Stimulated activated effector memory CD8-positive, alpha-beta T cell treated with anti-CD3 and anti-CD28 coated beads, Interleukin-12 subunit alpha, Interleukin-12 subunit beta, amount 100 ng/mL, for 72 hours (primary cell): Measurements from ENCODE around the gene ENTPD2.

Experiments used
- ATAC-seq: fragments of 150-1000 bp; cut with Tn5 transposase; 2 replicates; pipeline ENCODE4 v1.10.0; 2021
- DNase-seq, 2 donors: peaks; one replicate each; pipeline ENCODE4 v3.0.0; 2021 to 2022; ENCODE audit warnings: low spot score in 2 of 2
- H3K27ac Mint-ChIP-seq: one replicate; pipeline ENCODE4 v1.8.0; 2022; ENCODE audit warnings: mild to moderate bottlenecking, mixed read lengths
- H3K36me3 Mint-ChIP-seq: one replicate; pipeline ENCODE4 v1.8.0; 2022; ENCODE audit warnings: mild to moderate bottlenecking, mixed read lengths
- H3K4me1 Mint-ChIP-seq: one replicate; pipeline ENCODE4 v1.8.0; 2022; ENCODE audit warnings: mixed read lengths
- H3K4me3 Mint-ChIP-seq: one replicate; pipeline ENCODE4 v1.8.0; 2022; ENCODE audit warnings: mild to moderate bottlenecking, mixed read lengths
- H3K9me3 Mint-ChIP-seq: one replicate; pipeline ENCODE4 v1.8.0; 2022; ENCODE audit warnings: mixed read lengths

ENTPD2 gene

DNA sequence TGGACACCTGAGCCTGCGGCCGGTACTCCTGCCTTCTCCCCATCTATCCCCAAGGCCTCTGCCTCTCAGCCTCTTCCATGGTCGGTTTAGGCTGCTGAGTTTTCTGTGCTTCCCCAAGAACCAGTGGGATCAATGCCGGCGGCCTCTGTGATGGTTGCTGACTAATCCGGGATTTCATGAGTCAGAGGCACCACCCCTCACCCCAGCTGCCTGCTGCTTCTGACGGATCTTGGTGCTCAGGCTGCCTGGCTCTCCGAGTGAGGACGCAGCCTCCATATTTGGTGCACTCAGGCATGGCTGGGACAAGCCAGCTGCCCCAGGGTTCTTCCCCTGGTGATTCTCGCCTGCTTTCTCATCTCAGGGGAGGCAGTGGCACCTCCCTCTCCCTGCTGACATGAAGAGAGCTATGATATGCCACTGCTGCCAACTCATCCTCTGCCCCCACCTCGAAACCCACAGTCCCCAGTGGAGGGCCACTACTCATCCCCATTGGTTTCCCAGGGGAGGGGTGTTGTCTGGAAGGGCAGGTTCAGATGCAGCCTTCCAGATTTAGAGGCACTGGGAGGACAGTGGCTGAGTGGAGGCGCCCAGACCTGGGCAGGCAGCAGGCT, 29.6 kb upstream of the ENTPD2 start:
- H3K27ac Mint-ChIP-seq: peak overlapping the region; percentile 64

DNA sequence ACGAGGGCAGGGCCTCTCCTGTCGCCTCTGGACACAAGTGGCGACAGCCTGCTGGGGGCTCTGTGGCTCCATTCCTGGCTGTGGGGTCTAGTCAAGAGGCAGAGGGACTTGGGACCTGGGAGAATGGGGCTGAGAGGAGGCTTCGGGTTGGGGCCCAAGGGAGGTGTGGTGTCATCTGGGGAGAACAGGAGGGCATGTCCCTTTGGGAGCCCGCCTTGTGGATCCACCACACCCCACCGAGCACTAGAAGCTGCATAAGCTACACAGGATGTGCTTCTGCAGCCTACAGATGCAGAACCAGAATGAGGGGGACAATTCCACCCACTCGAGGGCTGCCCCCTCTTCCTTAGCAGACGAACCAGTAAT, 29.0 kb upstream of the ENTPD2 start:
- H3K4me3 Mint-ChIP-seq: no peak overlapping the region
- peaks cover 89% of the 10 kb centered on the region for H3K36me3 Mint-ChIP-seq
- DNase-seq (no peak), ATAC-seq (no peak)
- no peak overlapping the region for H3K27ac Mint-ChIP-seq
- no peaks in the 10 kb centered on the region for H3K9me3 Mint-ChIP-seq
- peaks cover 34% of the 10 kb centered on the region for H3K4me1 Mint-ChIP-seq

More for the DNA sequence above, 29.6 kb upstream of the ENTPD2 start:
- no peaks in the 10 kb centered on the region for H3K9me3 Mint-ChIP-seq
- no peak for DNase-seq
- H3K4me1 Mint-ChIP-seq: peaks cover 40% of the 10 kb centered on the region
- H3K36me3 Mint-ChIP-seq: peaks cover 90% of the 10 kb centered on the region
- H3K4me3 Mint-ChIP-seq: peak overlapping the region; percentile 8
- ATAC-seq: peak; percentile 14

DNA sequence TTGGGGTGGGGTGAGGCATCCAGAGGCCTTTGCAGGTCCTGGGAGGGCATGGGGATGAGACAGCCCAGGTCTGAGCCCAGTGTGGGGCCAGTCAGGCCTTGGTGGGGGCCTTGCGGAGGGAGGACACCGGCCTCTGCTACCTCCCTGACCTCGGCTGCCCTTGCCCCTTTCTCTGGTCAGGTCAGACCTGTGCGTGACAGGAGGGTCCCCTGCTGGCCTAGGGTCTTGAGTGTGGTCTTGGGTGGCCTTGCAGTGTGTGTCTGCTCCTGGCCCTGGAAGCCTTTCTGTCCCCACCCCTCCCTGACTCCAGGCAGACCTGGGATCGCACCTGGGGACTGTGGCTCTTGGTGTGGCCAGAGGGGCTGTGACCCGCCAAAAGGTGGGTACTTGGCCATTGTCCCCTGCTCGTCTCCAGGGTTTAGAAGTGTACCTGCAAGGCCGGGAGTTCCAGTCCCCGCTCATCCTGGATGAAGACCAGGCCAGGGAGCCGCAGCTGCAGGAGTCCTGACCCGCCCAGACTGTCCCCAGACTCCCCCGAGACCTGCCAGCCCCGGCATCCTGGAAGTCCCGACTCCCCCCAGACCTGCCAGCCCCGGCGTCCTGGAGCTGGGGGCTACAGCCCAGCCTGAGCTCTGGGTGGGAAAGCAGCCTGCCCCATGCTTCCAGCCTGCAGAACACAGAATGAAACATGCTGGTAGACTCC, 28.5 kb upstream of the ENTPD2 start:
- H3K27ac Mint-ChIP-seq: no peak overlapping the region
- H3K36me3 Mint-ChIP-seq: peaks cover 84% of the 10 kb centered on the region
- DNase-seq (no peak), ATAC-seq (no peak)
- H3K9me3 Mint-ChIP-seq: no peaks in the 10 kb centered on the region
- no peak overlapping the region for H3K4me3 Mint-ChIP-seq
- peaks cover 29% of the 10 kb centered on the region for H3K4me1 Mint-ChIP-seq

DNA sequence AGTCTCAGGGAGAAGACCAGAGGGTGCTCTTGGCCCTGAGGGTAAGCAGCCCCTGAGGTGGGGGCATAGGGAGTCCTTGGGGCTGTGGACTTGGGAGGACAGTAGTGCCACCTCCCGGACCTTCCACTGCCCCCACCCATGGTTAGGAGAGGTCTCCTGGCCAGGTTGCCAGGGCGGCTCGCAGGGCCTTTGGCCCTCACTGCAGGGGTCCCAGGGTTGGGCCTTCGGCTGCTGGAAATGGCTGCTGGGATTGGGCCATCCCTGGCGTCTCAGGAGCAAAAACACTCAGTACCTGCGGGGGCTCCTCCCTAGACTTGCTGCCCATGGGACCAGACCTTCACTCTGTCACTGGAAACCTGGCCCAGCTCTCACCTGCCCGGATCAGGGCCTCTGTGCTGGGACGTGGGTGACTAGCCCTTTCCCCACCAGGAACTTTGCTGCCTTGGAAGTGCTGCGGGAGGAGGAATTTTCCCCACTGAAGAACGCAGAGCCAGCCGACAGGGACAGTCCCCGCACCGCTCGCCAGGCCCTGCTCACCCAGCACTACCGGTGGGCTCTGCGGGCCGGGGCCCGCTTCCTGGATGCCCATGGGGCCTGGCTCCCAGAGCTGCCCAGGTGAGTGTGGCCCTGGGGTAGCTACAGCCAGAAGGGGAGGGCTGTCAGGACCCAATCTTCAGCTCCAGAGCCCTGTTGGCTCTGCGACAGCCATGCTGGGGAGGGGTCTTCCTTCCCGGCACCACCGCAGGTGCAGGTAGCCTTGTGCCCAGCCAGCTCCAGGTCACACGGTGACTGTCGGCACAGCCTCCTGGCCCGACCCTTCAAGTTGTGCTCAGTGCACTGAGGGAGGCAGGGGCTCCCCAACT, 26.6 kb upstream of the ENTPD2 start:
- Mint-ChIP-seq H3K4me3 (peak overlapping the region; percentile 66), H3K36me3 (peaks cover 68% of the 10 kb centered on the region), H3K4me1 (peaks cover 22% of the 10 kb centered on the region), H3K9me3 (no peaks in the 10 kb centered on the region), H3K27ac (no peak overlapping the region)
- no peak for ATAC-seq
- DNase-seq: no peak

DNA sequence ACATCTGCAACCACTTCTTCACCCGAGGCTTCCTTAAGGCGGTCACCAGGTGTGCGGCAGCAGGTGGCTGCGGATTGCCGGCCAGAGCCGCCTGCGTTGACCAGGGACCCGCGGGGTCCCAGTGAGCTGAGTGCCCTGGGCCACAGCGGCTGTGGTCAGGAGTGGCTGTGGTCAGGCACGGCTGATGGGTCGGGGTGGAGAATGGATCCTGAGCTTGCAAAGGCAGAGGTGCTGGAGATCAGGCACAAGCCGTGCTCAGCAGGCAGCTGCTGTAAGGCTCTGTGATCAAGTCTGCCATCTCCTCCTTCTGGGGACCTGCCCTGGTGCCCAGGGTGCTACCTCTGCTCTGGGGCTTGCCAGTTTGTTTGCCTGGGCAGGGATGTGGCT, 25.5 kb upstream of the ENTPD2 start:
- ATAC-seq (no peak), DNase-seq (no peak)
- Mint-ChIP-seq H3K9me3 (no peaks in the 10 kb centered on the region), H3K27ac (no peak overlapping the region), H3K36me3 (peaks cover 58% of the 10 kb centered on the region), H3K4me3 (peak overlapping the region; percentile 66), H3K4me1 (peaks cover 14% of the 10 kb centered on the region)

DNA sequence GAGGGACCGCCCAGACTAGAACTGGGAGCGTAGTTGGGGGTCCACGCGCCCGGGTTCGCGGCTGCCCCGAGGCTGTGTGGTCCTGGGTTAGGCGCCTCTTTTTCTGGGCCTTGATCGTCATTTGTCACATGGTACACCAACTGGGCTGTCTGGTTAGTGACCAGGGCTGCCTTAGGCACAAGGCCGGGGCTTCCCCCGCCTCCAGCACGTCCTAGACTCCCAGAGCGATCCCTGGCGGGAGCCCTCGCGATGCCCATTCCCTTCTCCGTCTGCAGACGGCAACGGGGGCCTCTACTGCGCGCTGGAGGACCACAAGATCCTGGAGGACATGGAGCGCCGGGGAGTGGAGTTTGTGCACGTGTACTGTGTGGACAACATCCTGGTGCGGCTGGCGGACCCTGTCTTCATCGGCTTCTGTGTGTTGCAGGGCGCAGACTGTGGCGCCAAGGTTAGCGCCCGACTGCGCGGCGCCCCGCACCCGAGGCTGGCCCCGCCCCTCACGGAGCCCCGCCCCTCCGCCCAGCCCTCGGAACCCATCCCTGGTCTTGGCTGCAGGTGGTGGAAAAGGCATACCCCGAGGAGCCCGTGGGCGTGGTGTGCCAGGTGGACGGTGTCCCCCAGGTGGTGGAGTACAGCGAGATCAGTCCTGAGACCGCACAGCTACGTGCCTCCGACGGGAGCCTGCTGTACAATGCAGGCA, 25.0 kb upstream of the ENTPD2 start:
- Mint-ChIP-seq H3K27ac (no peak overlapping the region), H3K36me3 (peaks cover 56% of the 10 kb centered on the region)
- no peak for DNase-seq

DNA sequence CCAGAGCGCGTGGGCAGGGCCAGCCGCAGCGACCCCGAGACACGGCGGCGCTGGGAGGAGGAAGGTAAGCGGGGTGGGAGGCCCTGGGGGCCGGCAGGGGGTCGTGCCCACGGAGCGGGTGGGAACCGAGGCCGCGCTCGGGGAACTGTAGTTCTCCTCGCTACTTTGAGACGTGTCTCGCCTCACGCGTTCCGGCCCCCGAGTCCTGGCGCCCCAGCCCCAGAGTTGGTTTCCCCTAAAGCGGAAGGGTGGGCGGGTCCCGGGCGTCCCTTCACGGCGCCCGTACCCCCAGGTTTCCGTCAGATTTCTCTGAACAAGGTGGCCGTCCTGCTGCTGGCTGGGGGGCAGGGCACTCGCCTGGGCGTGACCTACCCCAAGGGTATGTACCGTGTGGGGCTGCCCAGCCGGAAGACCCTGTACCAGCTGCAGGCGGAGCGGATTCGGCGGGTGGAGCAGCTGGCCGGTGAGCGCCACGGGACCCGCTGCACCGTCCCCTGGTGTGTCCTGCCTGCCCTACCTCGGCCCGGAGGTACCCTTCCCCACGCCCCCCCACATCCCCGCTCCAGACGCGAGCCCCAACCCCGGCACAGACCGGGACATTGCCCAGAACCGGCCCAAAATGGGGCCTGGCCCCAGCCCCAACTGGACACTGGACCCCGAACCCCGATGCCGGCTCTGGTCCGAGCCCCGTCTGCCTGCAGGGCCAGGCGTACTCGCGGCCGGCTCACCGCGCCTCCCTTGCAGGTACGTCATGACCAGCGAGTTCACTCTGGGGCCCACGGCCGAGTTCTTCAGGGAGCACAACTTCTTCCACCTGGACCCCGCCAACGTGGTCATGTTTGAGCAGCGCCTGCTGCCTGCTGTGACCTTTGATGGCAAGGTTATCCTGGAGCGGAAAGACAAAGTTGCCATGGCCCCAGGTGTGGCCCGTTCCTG, 24.2 kb upstream of the ENTPD2 start:
- H3K4me1 Mint-ChIP-seq: peaks cover 4% of the 10 kb centered on the region

More for the DNA sequence above, 25.0 kb upstream of the ENTPD2 start:
- no peak for ATAC-seq
- H3K9me3 Mint-ChIP-seq: no peaks in the 10 kb centered on the region
- H3K4me3 Mint-ChIP-seq: peak overlapping the region; percentile 66
- H3K4me1 Mint-ChIP-seq: peaks cover 12% of the 10 kb centered on the region

DNA sequence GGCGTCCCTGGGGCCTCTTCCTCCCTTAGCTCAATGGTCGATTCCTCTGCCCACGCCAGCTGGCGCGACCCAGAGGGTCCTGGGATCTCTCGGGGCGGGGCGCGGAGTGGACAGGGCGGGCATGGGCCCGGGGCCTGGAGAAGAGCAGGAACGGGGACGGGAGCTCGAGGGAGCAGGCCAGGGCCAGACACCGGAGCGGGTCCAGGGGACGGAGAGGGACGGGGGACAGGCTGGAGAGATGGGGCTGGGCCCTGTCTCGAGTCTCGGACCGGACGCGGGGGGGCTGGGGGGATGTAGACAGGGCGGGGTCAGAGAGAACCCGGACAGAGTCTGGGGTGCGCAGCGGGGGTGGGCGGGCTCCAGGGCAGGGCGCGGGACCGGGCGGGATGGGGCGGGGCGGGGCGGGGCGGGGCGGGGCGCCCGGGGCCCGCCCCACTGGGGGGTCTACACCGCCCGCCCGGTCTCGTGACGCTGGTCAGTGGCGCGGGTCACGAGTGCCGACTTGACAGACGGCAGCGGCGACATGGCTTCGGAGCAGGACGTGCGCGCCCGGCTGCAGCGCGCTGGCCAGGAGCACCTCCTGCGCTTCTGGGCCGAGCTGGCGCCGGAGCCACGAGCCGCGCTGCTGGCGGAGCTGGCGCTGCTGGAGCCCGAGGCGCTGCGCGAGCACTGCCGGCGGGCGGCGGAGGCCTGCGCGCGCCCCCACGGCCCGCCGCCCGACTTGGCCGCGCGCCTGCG, 23.3 kb upstream of the ENTPD2 start, which contains the start of gene UAP1L1:
UAP1L1 (plus strand) TSS at position 508 of the 738 bp plus-strand sequence; CDS start at position 524, 16 bp downstream.
- Mint-ChIP-seq H3K27ac (peak within 1 kb of the TSS; percentile 37), H3K36me3 (peaks cover 39% of the 10 kb centered on the region), H3K4me1 (peaks cover 1% of the 10 kb centered on the region), H3K4me3 (peak within 1 kb of the TSS; percentile 66), H3K9me3 (no peaks in the 10 kb centered on the region)
- peak; percentile 80 for ATAC-seq
- DNase-seq: peak; percentile 58 to 84

More for the DNA sequence above, 24.2 kb upstream of the ENTPD2 start:
- no peak overlapping the region for H3K27ac Mint-ChIP-seq
- DNase-seq: peak in 1 of 2 donors; percentile 76
- no peaks in the 10 kb centered on the region for H3K9me3 Mint-ChIP-seq
- H3K4me3 Mint-ChIP-seq: peak overlapping the region; percentile 66
- peak; percentile 64 for ATAC-seq
- H3K36me3 Mint-ChIP-seq: peaks cover 48% of the 10 kb centered on the region

DNA sequence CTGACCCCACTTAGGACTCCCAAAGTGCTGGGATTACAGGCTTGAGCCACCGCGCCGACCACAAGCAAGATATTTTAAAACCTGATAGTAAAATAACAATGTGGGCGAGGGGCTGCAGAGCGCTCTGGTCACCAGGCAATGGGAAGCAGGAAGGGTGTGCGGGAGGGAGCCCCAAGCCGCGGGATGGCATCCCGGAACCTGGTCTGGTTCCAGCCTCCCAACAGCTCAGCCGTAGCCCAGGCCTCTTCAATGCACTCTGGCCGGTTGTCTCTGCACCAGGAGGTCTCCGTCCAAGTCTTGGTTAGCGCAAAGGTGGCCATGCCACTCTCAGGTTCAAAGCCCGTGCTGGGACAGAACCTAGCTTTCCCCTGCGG, 22.8 kb upstream of the ENTPD2 start:
- no peak for ATAC-seq
- Mint-ChIP-seq H3K4me1 (peaks cover 6% of the 10 kb centered on the region), H3K36me3 (peaks cover 34% of the 10 kb centered on the region), H3K4me3 (peak overlapping the region; percentile 66), H3K9me3 (no peaks in the 10 kb centered on the region), H3K27ac (peak overlapping the region; percentile 37)
- DNase-seq: no peak

DNA sequence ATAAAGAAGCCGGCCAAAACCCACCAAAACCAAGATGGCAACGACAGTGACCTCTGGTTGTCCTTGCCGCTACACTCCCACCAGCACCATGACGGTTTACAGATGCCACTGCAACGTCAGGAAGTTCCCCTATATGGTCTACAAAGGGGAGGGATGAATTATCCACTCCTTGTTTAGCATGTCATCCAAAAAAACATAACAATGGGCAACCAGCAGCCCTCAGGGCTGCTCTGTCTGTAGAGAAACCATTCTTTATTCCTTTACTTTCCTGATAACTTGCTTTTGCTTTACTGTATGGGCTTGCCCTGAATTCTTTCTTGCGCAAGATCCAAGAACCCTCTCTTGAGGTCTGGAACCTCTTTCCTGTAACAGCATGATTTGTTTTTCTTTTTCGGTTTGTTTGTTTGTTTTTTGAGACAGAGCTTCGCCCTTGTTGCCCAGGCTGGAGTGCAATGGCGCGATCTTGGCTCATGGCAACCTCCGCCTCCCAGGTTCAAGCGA, 21.5 kb upstream of the ENTPD2 start:
- DNase-seq (no peak), ATAC-seq (no peak)
- H3K9me3 Mint-ChIP-seq: no peaks in the 10 kb centered on the region
- H3K4me1 Mint-ChIP-seq: peaks cover 17% of the 10 kb centered on the region
- H3K36me3 Mint-ChIP-seq: peaks cover 32% of the 10 kb centered on the region
- H3K27ac Mint-ChIP-seq: no peak overlapping the region
- H3K4me3 Mint-ChIP-seq: no peak overlapping the region

DNA sequence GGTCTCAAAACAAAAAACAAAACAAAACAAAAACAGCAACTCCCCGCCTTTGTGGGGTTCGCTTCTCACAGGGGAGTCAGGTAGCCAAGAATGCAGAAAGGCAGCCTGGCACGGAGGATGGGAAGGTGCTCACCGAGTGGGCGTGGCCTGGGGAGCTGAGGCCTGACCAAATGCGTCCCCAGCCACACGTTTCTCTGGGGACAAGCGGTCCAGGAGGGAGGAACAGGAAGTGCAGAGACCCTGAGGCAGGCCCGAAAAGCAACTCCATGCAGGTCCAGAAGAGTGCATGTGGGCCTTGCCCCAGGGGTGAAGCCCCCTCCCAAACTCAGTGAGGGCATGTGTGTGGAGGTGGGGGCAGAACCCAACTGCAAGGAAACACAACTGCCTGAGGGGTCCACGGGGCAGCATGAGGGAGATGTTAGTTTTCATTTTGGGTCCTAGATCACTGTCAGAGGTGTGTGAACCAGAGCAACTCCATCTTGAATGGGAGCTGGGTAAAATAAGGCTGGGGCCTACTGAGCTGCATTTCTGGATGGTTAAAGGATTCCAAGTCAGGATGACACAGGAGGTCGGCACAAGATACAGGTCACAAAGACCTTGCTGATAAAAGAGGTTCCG, 20.9 kb upstream of the ENTPD2 start:
- DNase-seq (no peak), ATAC-seq (no peak)
- Mint-ChIP-seq H3K36me3 (peaks cover 28% of the 10 kb centered on the region), H3K4me3 (no peak overlapping the region), H3K4me1 (peaks cover 17% of the 10 kb centered on the region), H3K27ac (no peak overlapping the region), H3K9me3 (no peaks in the 10 kb centered on the region)

DNA sequence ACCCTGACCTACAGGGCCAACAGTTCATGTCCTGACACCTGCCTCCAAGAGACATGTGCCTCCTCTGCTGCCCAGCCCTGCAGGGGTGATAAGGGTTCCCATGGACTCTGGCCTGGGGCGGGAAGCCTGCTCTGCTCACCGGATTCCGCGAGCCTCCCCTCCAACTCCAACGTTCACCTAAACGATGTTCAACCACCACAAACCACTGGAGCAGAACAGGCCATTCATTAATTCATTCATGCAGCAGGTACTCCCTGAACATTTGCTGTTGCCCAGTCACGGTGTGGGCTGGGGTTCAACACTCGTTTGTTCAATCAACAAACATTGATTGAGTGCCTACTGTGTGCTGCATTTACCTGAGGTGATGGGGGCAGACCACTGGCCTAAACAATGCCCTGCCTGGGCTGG, 20.1 kb upstream of the ENTPD2 start:
- H3K9me3 Mint-ChIP-seq: no peaks in the 10 kb centered on the region
- H3K4me1 Mint-ChIP-seq: peaks cover 17% of the 10 kb centered on the region
- peaks cover 20% of the 10 kb centered on the region for H3K36me3 Mint-ChIP-seq
- H3K27ac Mint-ChIP-seq: no peak overlapping the region
- H3K4me3 Mint-ChIP-seq: no peak overlapping the region
- ATAC-seq (no peak), DNase-seq (no peak)

DNA sequence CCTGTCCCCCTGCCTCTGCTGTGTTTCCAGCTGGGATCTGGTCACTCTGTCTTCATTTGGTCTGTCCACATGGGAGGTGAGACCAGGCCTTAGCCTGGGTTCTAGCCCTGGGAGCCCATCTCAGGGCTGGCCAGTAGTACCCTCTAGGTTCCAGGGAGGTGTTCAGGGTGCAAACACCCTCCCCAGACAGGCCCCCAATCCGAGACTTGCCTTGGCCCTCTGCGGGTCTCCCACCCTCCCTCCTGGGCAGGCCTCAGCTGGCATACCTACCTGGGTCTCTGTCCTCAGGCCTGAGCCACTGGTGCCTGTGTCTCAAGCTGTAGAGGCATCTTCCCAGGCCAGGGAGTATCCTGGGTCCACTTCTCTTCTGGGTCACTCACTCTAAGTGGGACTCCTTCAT, 17.4 kb upstream of the ENTPD2 start:
- H3K4me1 Mint-ChIP-seq: peaks cover 24% of the 10 kb centered on the region

More for the DNA sequence above, 17.4 kb upstream of the ENTPD2 start:
- H3K36me3 Mint-ChIP-seq: peaks cover 12% of the 10 kb centered on the region
- H3K4me3 Mint-ChIP-seq: peak overlapping the region; percentile 82
- no peaks in the 10 kb centered on the region for H3K9me3 Mint-ChIP-seq
- H3K27ac Mint-ChIP-seq: peak overlapping the region; percentile 92
- ATAC-seq (no peak), DNase-seq (no peak)
